Astrocyte (in vitro differentiated cells and primary cell): Measurements from ENCODE around the gene APOBEC3A. TPM values are rescaled to one million over a fixed set of nuclear protein-coding genes. Genes with fewer than 3 reads are reported as not detected.

ENCODE experiments used
- DNase-seq: peaks from one replicate; pipeline ENCODE4 v3.0.0-alpha.2; 2010; ENCODE audit warnings: low read depth
- FAIRE-seq: peaks from 2 replicates; lab custom pipeline; 2011; peaks lifted over from hg19 to GRCh38; lab: Jason Lieb, UNC
- H2AFZ ChIP-seq: 2 replicates; pipeline ENCODE4 v1.6.0; 2012; ENCODE audit warnings: low read depth, low read length, inconsistent platforms
- H3K27ac ChIP-seq: 2 replicates; pipeline ENCODE4 v1.5.1; 2011; ENCODE audit warnings: low read depth, low read length, inconsistent platforms
- H3K27me3 ChIP-seq: 2 replicates; pipeline ENCODE4 v1.6.0; 2011; ENCODE audit warnings: low read length, inconsistent platforms; ENCODE audit not compliant: insufficient read depth
- H3K36me3 ChIP-seq: 2 replicates; pipeline ENCODE4 v1.5.1; 2011; ENCODE audit warnings: low read length, inconsistent platforms; ENCODE audit not compliant: insufficient read depth
- H3K4me1 ChIP-seq: 2 replicates; pipeline ENCODE4 v1.5.1; 2011; ENCODE audit warnings: low read length, inconsistent platforms; ENCODE audit not compliant: insufficient read depth
- H3K4me2 ChIP-seq: 2 replicates; pipeline ENCODE4 v1.6.0; 2012; ENCODE audit warnings: low read length, inconsistent platforms
- H3K4me3 ChIP-seq: 2 replicates; pipeline ENCODE4 v1.5.1; 2011; ENCODE audit warnings: low read depth, mild to moderate bottlenecking, low read length, inconsistent platforms; ENCODE audit not compliant: insufficient read depth
- H3K79me2 ChIP-seq: 2 replicates; pipeline ENCODE4 v1.6.0; 2012; ENCODE audit warnings: mild to moderate bottlenecking, low read length, inconsistent platforms; ENCODE audit not compliant: insufficient read depth
- H3K9ac ChIP-seq: 2 replicates; pipeline ENCODE4 v1.6.0; 2012; ENCODE audit warnings: mild to moderate bottlenecking, low read length, inconsistent platforms
- H3K9me3 ChIP-seq: 2 replicates; pipeline ENCODE4 v1.5.1; 2012; ENCODE audit warnings: low read depth, mild to moderate bottlenecking, low read length, inconsistent platforms; ENCODE audit not compliant: insufficient read depth
- H4K20me1 ChIP-seq: 2 replicates; pipeline ENCODE4 v1.6.0; 2012; ENCODE audit warnings: low read length, inconsistent platforms; ENCODE audit not compliant: insufficient read depth
- H3K27ac Mint-ChIP-seq: one replicate; pipeline ENCODE4 v1.8.0; 2021; ENCODE audit warnings: mild to moderate bottlenecking, mixed read lengths; ENCODE audit not compliant: unreplicated experiment
- H3K27me3 Mint-ChIP-seq: one replicate; pipeline ENCODE4 v1.8.0; 2021; ENCODE audit warnings: low read depth, mixed read lengths; ENCODE audit not compliant: unreplicated experiment
- H3K36me3 Mint-ChIP-seq: one replicate; pipeline ENCODE4 v1.8.0; 2021; ENCODE audit warnings: low read depth, mixed read lengths; ENCODE audit not compliant: unreplicated experiment
- H3K4me1 Mint-ChIP-seq: one replicate; pipeline ENCODE4 v1.8.0; 2021; ENCODE audit warnings: low read depth, mixed read lengths; ENCODE audit not compliant: unreplicated experiment
- H3K4me3 Mint-ChIP-seq: one replicate; pipeline ENCODE4 v1.8.0; 2021; ENCODE audit warnings: mild to moderate bottlenecking, moderate library complexity, mixed read lengths; ENCODE audit not compliant: unreplicated experiment
- H3K9me3 Mint-ChIP-seq: one replicate; pipeline ENCODE4 v1.8.0; 2021; ENCODE audit warnings: mild to moderate bottlenecking, mixed read lengths; ENCODE audit not compliant: unreplicated experiment
- EZH2 ChIP-seq: IDR thresholded peaks from 2 replicates; pipeline ENCODE4 v1.6.1; 2012; ENCODE audit warnings: mild to moderate bottlenecking, low read length, inconsistent platforms; ENCODE audit not compliant: insufficient read depth
- total RNA-seq: library from RNA; stranded (reverse); gene quantifications from 2 replicates; pipeline ENCODE4 v1.2.1, GENCODE V29; 2021
- TF ChIP-seq, protein P1 (sequence below): IDR thresholded peaks from 2 replicates; pipeline ENCODE4 v1.5.1; 2011; ENCODE audit warnings: low read depth, mild to moderate bottlenecking, inconsistent platforms, low read length, moderate library complexity; ENCODE audit not compliant: insufficient read depth

Gene APOBEC3A
- total RNA-seq, 1 donor from 2014 or later, result not detected

DNA sequence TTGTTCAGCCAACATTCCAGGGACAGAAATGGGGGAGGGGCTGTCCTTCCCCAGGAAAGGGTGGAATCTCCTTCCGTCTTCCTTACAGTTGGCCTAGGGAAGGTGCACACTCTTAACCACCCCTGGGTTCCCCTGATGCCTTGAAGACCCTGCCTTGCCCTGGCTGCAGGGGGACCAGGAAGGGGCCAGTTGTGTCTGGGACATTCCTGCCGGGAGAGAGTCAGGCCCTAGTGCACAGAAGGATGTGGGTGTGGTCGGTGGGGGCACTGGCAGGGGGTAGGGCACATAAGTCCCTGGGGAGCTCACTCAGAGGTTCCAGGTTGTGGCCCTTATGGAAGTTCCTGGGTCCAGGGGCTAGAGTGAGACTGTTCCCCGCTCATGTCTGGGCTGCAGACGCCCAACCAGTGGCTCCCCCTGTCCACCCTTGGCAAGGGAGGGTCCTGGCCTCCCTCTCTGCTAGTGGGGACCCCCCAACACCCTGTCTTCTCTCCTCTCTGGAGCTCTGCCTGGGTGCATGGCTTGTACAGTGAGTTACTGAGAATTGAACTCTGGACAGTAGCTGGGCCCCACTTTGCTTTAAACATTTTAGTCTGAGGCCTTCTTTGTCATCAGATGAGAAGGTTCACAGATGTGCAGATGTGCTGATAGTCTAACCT is 2.0 kb upstream of the APOBEC3A start:
- no peaks in the 10 kb centered on the region for H3K9me3 ChIP-seq
- Mint-ChIP-seq H3K4me3 (no peak overlapping the region), H3K27me3 (peaks cover 63% of the 10 kb centered on the region), H3K4me1 (no peaks in the 10 kb centered on the region), H3K9me3 (peaks cover 2% of the 10 kb centered on the region), H3K27ac (no peak overlapping the region), H3K36me3 (no peaks in the 10 kb centered on the region)
- FAIRE-seq, result no peak
- H3K4me3 ChIP-seq, result no peak overlapping the region
- no peak overlapping the region for H3K4me2 ChIP-seq
- no peak for DNase-seq
- no peaks in the 10 kb centered on the region for H3K79me2 ChIP-seq
- no peaks in the 10 kb centered on the region for H3K4me1 ChIP-seq
- H4K20me1 ChIP-seq, result no peaks in the 10 kb centered on the region
- no peak overlapping the region for H3K27ac ChIP-seq
- H3K27me3 ChIP-seq, result peaks cover 21% of the 10 kb centered on the region
- TF ChIP-seq, protein P1, sequence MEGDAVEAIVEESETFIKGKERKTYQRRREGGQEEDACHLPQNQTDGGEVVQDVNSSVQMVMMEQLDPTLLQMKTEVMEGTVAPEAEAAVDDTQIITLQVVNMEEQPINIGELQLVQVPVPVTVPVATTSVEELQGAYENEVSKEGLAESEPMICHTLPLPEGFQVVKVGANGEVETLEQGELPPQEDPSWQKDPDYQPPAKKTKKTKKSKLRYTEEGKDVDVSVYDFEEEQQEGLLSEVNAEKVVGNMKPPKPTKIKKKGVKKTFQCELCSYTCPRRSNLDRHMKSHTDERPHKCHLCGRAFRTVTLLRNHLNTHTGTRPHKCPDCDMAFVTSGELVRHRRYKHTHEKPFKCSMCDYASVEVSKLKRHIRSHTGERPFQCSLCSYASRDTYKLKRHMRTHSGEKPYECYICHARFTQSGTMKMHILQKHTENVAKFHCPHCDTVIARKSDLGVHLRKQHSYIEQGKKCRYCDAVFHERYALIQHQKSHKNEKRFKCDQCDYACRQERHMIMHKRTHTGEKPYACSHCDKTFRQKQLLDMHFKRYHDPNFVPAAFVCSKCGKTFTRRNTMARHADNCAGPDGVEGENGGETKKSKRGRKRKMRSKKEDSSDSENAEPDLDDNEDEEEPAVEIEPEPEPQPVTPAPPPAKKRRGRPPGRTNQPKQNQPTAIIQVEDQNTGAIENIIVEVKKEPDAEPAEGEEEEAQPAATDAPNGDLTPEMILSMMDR, result no peak
- no peak for TF ChIP-seq EZH2
- H3K9ac ChIP-seq, result no peak overlapping the region
- H3K36me3 ChIP-seq, result no peaks in the 10 kb centered on the region
- no peak overlapping the region for H2AFZ ChIP-seq

DNA sequence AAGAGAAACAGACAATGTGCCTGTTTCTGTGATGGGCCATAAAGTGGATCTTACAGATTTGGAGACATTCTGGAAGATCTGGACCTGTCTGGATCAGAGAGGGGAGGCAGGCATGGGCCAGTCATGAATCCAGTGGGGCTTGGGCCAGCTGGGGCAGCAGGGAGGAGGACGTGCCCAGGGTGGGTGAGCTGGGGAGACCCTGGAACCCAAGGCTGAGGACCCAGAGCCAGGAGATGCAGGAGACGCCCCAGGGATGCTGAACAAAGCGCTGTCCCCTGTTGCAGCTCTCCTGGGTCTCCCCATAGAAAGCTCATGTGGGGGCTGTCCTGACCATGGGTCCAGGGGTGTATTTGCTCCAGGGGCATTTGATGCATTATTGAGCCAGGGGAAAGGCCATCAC is 1.5 kb upstream of the APOBEC3A start:
- peaks cover 2% of the 10 kb centered on the region for H3K9me3 Mint-ChIP-seq
- no peaks in the 10 kb centered on the region for H3K36me3 Mint-ChIP-seq
- Histone ChIP-seq H3K27ac (no peak overlapping the region), H3K4me2 (no peak overlapping the region), H3K36me3 (no peaks in the 10 kb centered on the region), H3K9ac (no peak overlapping the region), H3K27me3 (peaks cover 20% of the 10 kb centered on the region), H3K4me1 (no peaks in the 10 kb centered on the region), H4K20me1 (no peaks in the 10 kb centered on the region), H2AFZ (no peak overlapping the region), H3K4me3 (no peak overlapping the region), H3K79me2 (no peaks in the 10 kb centered on the region), H3K9me3 (no peaks in the 10 kb centered on the region)
- no peak overlapping the region for H3K4me3 Mint-ChIP-seq
- FAIRE-seq (no peak), DNase-seq (no peak)
- H3K27me3 Mint-ChIP-seq, result peaks cover 62% of the 10 kb centered on the region
- no peak for TF ChIP-seq EZH2
- no peak overlapping the region for H3K27ac Mint-ChIP-seq
- H3K4me1 Mint-ChIP-seq, result no peaks in the 10 kb centered on the region

DNA sequence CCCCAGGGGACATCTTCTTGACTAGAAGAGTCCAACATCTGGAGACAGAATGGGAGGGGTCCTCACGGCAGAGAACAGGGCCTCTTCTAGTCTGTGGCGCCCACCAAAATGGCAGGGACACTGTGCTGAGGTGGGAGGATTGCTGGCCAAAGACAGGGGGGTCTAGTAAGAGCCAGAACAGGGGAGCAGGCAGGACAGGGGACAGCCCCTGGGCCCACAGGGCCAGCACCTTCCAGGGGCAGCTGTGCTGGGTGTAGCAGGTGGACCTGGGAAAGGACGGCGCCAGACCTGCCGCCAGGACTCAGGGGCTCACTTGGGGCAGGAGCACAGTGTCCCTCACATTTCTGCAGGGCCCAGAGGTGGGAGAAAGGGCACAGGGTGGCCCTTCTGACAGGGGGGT is 858 bp upstream of the APOBEC3A start:
- H3K9me3 Mint-ChIP-seq, result peaks cover 2% of the 10 kb centered on the region
- no peak for DNase-seq

More for the DNA sequence above, 858 bp upstream of the APOBEC3A start:
- Mint-ChIP-seq H3K27ac (no peak overlapping the region), H3K27me3 (peaks cover 56% of the 10 kb centered on the region), H3K4me1 (no peaks in the 10 kb centered on the region), H3K36me3 (no peaks in the 10 kb centered on the region), H3K4me3 (no peak overlapping the region)
- Histone ChIP-seq H3K9me3 (no peaks in the 10 kb centered on the region), H3K27me3 (peaks cover 16% of the 10 kb centered on the region), H2AFZ (no peak overlapping the region), H3K79me2 (no peaks in the 10 kb centered on the region), H3K27ac (no peak overlapping the region), H3K9ac (no peak overlapping the region), H4K20me1 (no peaks in the 10 kb centered on the region), H3K4me3 (no peak overlapping the region), H3K4me2 (no peak overlapping the region), H3K4me1 (no peaks in the 10 kb centered on the region), H3K36me3 (no peaks in the 10 kb centered on the region)
- TF ChIP-seq, protein P1, result no peak
- no peak for TF ChIP-seq EZH2
- no peak for FAIRE-seq
